Stimulated activated naive CD8-positive, alpha-beta T cell treated with anti-CD3 and anti-CD28 coated beads, Interleukin-15, amount 100 ng/mL, for 72 hours (primary cell): ENCODE data around the gene SUSD1.
"Not testable (repeated sequence)": the region's sequence is repeated elsewhere in the genome, so short reads cannot be mapped to it uniquely, and the experiment has no call there.

Experiments
- ATAC-seq: fragments of 150-1000 bp; cut with Tn5 transposase; 2 replicates; pipeline ENCODE4 v1.10.0; 2021; ENCODE audit warnings: mild to moderate bottlenecking, moderate library complexity
- DNase-seq, 2 donors: peaks; one replicate each; pipeline ENCODE4 v3.0.0; 2021 to 2022
- H3K27ac Mint-ChIP-seq, 2 donors: one replicate each; pipeline ENCODE4 v1.8.0; 2022; ENCODE audit warnings: mild to moderate bottlenecking in 2 of 2, mixed read lengths in 2 of 2, moderate library complexity in 2 of 2
- H3K27me3 Mint-ChIP-seq: one replicate; pipeline ENCODE4 v1.8.0; 2022; ENCODE audit warnings: mixed read lengths
- H3K4me1 Mint-ChIP-seq: one replicate; pipeline ENCODE4 v1.8.0; 2022; ENCODE audit warnings: mild to moderate bottlenecking, mixed read lengths
- H3K4me3 Mint-ChIP-seq, 2 donors: one replicate each; pipeline ENCODE4 v1.8.0; 2022; ENCODE audit warnings: mild to moderate bottlenecking in 2 of 2, mixed read lengths in 2 of 2, moderate library complexity in 1 of 2
- H3K9me3 Mint-ChIP-seq, 2 donors: one replicate each; pipeline ENCODE4 v1.8.0; 2022; ENCODE audit warnings: mixed read lengths in 2 of 2

SUSD1 gene

DNA sequence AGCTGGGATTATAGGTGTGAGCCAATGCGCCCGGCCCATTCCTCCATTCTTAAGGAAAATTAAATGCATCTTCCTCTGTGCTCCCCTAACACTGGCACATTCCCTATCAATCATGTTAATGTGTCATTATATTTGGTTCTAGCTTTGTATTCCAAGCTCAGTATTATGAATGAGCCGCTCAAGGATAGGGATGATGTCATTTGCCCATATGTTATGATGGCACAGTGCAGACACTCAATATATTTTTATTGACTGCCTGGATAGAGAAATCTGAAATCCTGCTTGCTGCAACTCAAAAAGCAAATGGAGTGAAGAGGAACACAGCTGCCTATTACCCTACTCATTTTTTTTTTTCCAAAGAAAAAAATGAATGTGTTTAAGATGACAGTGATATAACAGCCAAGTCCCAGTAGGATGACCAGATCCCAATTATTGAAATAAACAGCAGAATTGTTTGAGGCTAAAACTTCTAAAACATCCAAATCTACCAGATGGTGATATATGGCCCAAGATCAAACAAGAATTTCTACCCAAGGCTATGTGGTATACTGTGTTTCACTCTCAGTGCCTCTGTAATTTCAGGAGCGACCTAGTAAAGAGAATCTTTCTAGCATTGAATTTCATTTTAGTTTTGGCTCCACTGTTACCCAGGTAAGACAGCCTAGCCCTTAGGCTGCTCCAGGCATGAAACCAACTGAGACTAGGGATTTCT lies 16.3 kb downstream of the SUSD1 start:
- Mint-ChIP-seq H3K4me3 (no peak overlapping the region), H3K27ac (no peak overlapping the region), H3K9me3 (no peaks in the 10 kb centered on the region), H3K27me3 (no peaks in the 10 kb centered on the region), H3K4me1 (no peaks in the 10 kb centered on the region)
- DNase-seq = no peak
- ATAC-seq = no peak

DNA sequence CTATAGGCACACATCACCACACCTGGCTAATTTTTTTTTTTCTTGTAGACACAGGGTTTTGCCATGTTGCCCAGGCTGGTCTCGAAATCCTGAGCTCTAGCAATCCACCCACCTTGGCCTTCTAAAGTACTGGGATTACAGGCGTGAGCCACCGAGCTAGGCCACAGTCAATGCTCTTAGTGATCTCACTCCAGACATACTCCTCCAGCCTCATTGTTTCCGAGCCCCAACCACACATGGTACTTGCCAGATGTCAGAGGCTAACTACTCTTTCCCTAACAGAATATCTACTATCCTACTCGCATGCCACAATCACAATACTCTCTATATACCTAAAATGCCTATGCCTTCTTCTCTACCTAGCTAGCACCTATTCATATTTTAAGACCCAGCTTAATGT lies 17.1 kb downstream of the SUSD1 start:
- ATAC-seq (no peak), DNase-seq (no peak)
- Mint-ChIP-seq H3K4me1 (no peaks in the 10 kb centered on the region), H3K9me3 (no peaks in the 10 kb centered on the region), H3K4me3 (no peak overlapping the region), H3K27ac (no peak overlapping the region), H3K27me3 (no peaks in the 10 kb centered on the region)

DNA sequence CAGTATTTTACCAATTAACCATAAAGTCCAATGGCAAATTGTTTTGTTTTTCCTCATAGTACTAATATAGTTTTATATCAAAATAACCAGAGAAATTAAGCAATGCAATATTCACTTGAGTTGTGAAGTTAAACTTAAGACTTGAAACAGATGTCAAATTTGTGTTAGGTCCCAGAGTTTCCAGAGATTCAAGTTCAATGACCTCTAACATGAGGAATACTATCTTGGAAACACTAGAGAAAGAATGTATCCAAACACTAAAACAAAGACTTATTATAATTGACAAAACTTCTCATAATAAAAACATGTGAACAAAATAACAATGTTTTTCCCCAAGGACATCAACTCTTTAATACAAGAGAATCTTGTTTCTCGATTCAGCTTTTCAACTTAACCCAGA lies 18.0 kb downstream of the SUSD1 start:
- DNase-seq = no peak
- ATAC-seq = no peak
- Mint-ChIP-seq H3K27ac (no peak overlapping the region), H3K4me3 (no peak overlapping the region), H3K27me3 (no peaks in the 10 kb centered on the region), H3K9me3 (no peaks in the 10 kb centered on the region), H3K4me1 (no peaks in the 10 kb centered on the region)

DNA sequence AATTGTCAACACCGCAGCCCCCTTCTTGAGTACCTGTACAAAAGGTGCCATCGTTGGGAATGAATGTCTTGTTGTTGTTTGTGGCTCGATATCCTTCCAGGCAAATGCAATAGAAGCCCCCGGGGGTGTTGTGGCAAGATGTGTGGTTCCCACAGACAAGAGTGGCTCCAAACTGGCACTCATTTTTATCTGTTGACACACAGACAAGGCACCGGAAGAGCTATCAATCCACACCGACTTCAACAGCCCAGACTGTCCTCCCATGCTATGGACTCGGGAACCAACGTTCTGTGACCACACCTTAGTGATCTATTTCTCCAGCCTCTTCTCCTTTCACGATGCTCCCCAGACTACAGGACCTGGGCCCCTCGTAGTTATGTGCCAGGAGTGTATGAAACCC lies 25.9 kb downstream of the SUSD1 start:
- no peak overlapping the region for H3K27ac Mint-ChIP-seq
- H3K4me1 Mint-ChIP-seq = no peaks in the 10 kb centered on the region
- no peaks in the 10 kb centered on the region for H3K27me3 Mint-ChIP-seq
- no peaks in the 10 kb centered on the region for H3K9me3 Mint-ChIP-seq
- no peak overlapping the region for H3K4me3 Mint-ChIP-seq
- DNase-seq (no peak), ATAC-seq (no peak)

DNA sequence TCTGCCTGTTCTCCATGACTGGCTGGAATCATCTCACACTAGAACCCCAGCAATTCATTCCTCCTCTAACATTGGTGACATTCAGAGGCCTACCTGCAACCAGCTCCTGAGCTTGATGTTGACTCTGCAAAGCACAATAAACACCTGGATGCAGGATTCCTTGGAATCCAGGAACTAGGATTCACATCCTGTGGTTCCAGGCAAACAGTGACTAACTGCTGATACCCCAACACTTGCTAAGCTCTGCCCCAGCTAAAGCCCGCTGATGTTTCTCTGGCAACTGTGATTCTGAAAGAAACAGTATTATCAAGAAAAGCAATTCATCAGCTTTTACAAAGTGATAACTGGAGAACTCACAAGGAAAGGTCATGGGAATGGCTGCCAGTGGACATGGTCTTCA lies 29.2 kb downstream of the SUSD1 start:
- Mint-ChIP-seq H3K27ac (no peak overlapping the region), H3K4me3 (no peak overlapping the region), H3K9me3 (no peaks in the 10 kb centered on the region), H3K27me3 (no peaks in the 10 kb centered on the region), H3K4me1 (no peaks in the 10 kb centered on the region)
- no peak for ATAC-seq
- no peak for DNase-seq

DNA sequence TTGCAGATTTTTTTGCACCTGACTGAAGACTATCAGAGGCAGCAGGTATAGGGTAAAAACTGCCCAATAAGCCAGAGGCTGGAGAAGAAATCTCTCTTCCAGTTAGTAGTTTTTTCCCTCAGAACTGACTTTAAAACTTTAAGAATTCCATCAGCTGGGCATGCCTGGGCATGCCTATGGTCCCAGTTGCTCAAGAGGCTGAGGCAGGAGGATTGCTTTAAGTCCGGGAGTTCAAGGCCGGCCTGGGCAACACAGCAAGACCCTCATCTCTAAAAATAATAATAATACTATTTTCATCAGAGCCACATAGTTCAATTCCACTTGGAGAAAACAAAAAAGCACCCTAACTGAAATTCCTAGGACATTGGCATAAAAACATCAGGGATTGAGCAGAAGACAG lies 30.3 kb downstream of the SUSD1 start:
- no peak overlapping the region for H3K27ac Mint-ChIP-seq
- no peaks in the 10 kb centered on the region for H3K9me3 Mint-ChIP-seq
- H3K4me3 Mint-ChIP-seq = no peak overlapping the region
- ATAC-seq (no peak), DNase-seq (no peak)
- H3K4me1 Mint-ChIP-seq = peaks cover 6% of the 10 kb centered on the region
- no peaks in the 10 kb centered on the region for H3K27me3 Mint-ChIP-seq

DNA sequence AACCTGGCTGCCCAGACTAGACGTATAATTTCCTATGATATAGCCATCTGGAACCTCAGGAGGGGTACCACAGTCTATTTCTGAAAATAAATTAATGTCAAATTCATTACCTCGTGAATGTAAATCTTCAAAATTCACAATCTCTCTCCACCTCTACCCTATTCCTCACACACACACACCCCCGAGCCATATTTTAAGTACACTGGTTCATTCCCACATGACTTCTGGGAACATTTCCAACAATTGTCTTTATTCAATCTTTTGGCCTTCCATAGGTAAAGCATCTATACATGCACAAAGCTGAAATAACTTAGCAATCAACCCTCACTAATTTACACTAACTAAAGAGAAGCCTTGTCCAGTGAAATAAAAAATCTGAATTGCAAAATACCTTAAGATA lies 32.7 kb downstream of the SUSD1 start:
- no peak overlapping the region for H3K4me3 Mint-ChIP-seq
- no peaks in the 10 kb centered on the region for H3K9me3 Mint-ChIP-seq
- ATAC-seq = no peak
- H3K27me3 Mint-ChIP-seq = no peaks in the 10 kb centered on the region
- H3K27ac Mint-ChIP-seq = no peak overlapping the region
- peaks cover 6% of the 10 kb centered on the region for H3K4me1 Mint-ChIP-seq
- DNase-seq = no peak

DNA sequence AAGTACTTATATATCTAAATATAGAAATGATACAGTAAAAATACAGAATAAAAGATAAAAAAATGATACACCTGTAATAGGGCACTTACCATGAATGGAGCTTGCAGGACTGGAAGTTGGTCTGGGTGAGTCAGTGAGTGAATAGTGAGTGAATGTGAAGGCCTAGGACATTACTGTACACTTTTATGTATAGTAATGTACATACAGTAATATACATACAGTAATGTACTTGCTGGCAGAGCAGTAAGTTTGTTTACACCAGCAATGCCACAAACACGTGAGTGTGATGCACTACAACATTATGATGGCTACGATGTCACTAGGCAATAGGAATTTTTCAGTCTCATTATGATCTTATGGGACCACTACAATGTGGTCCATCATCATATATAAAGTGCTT lies 34.2 kb downstream of the SUSD1 start:
- H3K9me3 Mint-ChIP-seq = no peaks in the 10 kb centered on the region
- ATAC-seq (no peak), DNase-seq (no peak)
- no peaks in the 10 kb centered on the region for H3K27me3 Mint-ChIP-seq
- peaks cover 6% of the 10 kb centered on the region for H3K4me1 Mint-ChIP-seq
- H3K4me3 Mint-ChIP-seq = no peak overlapping the region
- no peak overlapping the region for H3K27ac Mint-ChIP-seq

DNA sequence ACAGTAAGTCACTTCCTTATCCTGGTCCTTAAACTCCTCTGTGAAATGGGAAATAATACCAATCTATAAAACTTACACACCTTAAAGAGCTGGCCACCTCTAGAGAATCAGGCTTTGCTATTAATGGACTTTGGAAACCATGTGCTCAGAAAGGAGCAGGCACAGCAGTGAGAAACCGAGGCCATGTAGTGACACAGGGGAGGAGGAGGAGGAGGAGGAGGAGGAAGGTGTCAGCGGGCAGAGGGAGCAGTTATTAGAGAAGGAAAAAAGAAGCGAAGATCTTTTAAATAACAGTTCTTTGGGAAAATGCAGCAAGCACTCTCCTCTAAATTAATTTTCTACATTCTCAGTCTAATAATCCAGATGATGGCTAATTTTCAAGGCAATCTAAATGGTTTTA lies 38.0 kb downstream of the SUSD1 start:
- DNase-seq (no peak), ATAC-seq (no peak)
- Mint-ChIP-seq H3K9me3 (peaks cover 5 to 6% of the 10 kb centered on the region in 2 donors), H3K4me3 (no peak overlapping the region), H3K27ac (no peak overlapping the region), H3K27me3 (no peaks in the 10 kb centered on the region), H3K4me1 (peaks cover 6% of the 10 kb centered on the region)

DNA sequence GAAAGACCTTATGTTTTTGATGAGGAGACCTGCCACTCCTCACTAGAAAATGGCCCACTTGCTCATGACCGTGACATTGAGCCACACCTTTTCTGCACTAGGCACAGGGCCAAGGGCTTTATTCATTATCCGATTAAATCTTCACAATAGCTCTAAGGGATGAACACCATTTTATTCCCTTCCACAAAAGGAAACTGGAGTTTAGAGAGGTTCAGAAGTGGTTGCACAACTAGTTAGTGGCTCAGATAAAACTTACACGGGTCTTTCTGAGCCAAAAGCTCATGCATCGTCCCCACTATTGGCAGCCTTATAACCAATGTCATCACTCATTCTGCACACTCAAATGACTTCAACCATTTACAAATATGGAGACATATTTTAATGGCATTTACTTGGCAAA lies 39.4 kb downstream of the SUSD1 start:
- H3K4me3 Mint-ChIP-seq = no peak overlapping the region
- H3K4me1 Mint-ChIP-seq = peaks cover 6% of the 10 kb centered on the region

DNA sequence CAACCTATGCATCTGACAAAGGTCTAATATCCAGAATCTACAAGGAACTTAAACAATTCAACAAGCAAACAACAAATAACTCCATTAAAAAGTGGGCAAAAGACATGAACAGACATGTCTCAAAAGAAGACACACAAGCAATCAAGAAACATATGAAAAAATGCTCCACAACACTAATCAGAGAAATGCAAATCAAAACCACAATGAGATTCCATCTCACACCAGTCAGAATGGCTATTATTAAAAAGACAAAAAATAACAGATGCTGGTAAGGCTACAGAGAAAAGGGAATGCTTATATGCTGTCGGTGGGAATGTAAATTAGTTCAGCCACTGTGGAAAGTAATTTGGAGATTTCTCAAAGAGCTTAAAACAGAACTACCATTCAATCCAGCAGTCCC lies 41.3 kb downstream of the SUSD1 start:
- DNase-seq, ATAC-seq, H3K27me3 Mint-ChIP-seq, H3K4me3 Mint-ChIP-seq, H3K4me1 Mint-ChIP-seq, H3K9me3 Mint-ChIP-seq: not testable (repeated sequence)
- peak overlapping the region in 1 of 2 donors; percentile 11 for H3K27ac Mint-ChIP-seq

More for the DNA sequence above, 39.4 kb downstream of the SUSD1 start:
- no peak overlapping the region for H3K27ac Mint-ChIP-seq
- H3K27me3 Mint-ChIP-seq = no peaks in the 10 kb centered on the region
- peaks cover 5 to 6% of the 10 kb centered on the region in 2 donors for H3K9me3 Mint-ChIP-seq
- DNase-seq (no peak), ATAC-seq (no peak)

DNA sequence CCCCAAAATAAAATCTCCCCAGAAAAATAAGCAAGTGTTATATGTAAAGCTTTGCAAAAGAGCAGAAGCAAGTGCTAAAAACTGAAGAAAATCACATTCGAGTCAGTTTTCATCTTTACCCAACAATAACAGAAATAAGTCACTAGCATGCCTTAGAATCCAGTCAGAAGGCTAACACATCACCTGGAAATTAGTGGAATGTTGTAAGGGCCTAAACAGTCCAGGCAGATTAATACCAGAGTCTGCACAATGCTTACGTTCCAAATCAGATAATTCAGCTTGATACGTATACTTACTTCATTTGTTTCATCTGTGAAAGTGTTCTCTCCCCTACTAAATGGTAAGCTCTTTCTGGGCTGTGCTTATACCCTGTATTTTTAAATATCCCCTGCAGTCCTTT lies 42.7 kb downstream of the SUSD1 start:
- Mint-ChIP-seq H3K27ac (no peak overlapping the region), H3K27me3 (no peaks in the 10 kb centered on the region), H3K9me3 (peaks cover 5 to 6% of the 10 kb centered on the region in 2 donors), H3K4me3 (no peak overlapping the region), H3K4me1 (no peaks in the 10 kb centered on the region)
- ATAC-seq (no peak), DNase-seq (no peak)

DNA sequence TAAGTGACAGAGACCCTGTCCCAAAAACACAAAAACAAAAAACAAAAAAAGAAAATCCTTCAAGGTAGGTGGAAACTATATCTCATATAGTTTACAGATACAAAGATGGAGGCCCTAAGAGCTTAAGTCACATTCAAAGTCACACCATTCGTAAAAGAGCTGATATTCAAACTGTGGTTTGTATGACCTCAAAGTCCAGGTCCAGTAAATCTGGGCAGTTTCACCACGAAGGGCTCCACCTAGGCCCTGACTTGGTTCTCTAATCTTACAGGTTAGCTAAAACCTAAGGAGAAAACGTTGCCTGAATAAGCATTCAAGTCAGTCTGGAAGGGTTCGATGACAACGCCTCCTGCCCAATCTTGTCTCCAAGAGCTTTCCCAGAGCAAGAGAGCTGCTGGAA lies 44.1 kb downstream of the SUSD1 start:
- no peaks in the 10 kb centered on the region for H3K4me1 Mint-ChIP-seq
- no peak overlapping the region for H3K4me3 Mint-ChIP-seq
- peaks cover 5 to 6% of the 10 kb centered on the region in 2 donors for H3K9me3 Mint-ChIP-seq
- no peaks in the 10 kb centered on the region for H3K27me3 Mint-ChIP-seq
- ATAC-seq = no peak
- DNase-seq = no peak
- H3K27ac Mint-ChIP-seq = no peak overlapping the region

DNA sequence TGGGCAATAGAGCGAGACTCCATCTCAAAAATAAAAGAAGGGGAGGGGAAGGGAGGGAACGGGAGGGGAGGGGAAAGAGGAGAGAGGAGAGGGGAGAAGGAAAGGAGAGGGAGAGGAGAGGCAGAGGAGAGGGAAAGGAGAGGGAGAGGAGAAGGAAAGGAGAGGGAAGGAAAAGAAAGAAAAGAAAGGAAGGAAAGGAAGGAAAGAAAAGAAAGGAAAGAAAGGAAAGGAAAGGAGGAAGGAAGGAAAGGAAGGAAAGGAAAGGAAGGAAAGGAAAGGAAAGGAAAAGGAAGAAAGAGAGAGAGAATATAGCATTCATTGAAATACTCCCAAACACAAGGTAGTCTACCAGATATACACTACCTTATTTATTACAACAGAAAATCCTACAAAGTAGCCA lies 44.8 kb downstream of the SUSD1 start:
- H3K27me3 Mint-ChIP-seq = no peaks in the 10 kb centered on the region
- ATAC-seq (no peak), DNase-seq (no peak)
- H3K4me1 Mint-ChIP-seq = no peaks in the 10 kb centered on the region
- no peak overlapping the region for H3K4me3 Mint-ChIP-seq
- H3K27ac Mint-ChIP-seq = no peak overlapping the region
- peaks cover 5 to 6% of the 10 kb centered on the region in 2 donors for H3K9me3 Mint-ChIP-seq

DNA sequence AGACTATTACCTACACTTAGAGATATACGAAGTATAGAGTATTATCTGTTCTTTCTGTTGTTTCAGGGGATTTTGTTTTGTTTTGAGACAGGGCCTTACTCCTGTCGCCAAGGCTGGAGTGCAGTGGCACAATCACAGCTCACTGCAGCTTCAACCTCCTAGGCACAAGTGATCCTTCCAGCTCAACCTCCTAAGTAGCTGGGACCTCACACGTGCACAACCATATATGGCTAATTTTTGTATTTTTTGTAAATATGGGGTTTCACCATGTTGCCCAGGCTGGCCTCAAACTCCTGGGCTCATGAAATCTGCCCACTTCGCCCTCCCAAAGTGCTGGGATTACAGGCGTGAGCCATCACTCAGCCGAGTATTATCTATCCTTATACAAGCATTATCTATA lies 45.9 kb downstream of the SUSD1 start:
- H3K27me3 Mint-ChIP-seq = no peaks in the 10 kb centered on the region
- DNase-seq = no peak
- no peaks in the 10 kb centered on the region for H3K4me1 Mint-ChIP-seq
- ATAC-seq = no peak
- H3K4me3 Mint-ChIP-seq = no peak overlapping the region
- no peak overlapping the region for H3K27ac Mint-ChIP-seq
- peaks cover 5 to 6% of the 10 kb centered on the region in 2 donors for H3K9me3 Mint-ChIP-seq

DNA sequence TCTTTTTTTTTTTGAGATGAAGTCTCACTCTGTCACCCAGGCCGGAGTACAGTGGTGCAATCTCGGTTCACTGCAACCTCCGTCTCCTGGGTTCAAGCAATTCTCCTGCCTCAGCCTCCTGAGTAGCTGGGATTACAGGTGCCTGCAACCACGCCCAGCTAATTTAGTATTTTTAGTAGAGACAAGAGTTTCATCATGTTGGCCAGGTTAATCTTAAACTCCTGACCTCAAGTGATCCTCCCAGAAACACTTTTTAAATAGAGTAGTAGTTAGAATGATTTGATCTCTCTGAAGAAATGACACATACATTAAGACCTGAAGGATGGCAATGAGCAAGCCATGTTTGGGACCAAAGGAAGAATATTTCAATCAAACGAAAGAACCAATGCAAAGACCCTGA lies 46.7 kb downstream of the SUSD1 start:
- H3K9me3 Mint-ChIP-seq, H3K27ac Mint-ChIP-seq, H3K4me1 Mint-ChIP-seq, ATAC-seq, H3K27me3 Mint-ChIP-seq, H3K4me3 Mint-ChIP-seq, DNase-seq: not testable (repeated sequence)

DNA sequence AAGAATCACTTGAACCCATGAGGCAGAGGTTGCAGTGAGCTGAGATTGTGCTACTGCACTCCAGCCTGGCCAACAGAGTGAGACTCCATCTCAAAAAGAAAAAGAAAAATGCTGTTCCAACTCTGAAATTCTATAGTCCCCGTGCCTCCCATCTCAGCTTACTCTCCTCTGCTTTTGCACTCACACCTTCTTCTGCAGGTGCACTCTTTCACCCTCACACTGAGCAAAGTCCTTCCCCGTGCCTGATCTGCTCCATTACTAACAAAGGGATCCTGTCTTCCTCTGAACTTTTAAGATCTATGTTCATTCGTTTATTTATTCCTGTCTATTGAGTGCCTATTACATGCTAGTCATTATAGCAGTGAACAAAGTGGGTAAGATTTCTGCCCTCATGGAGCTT lies 47.8 kb downstream of the SUSD1 start:
- ATAC-seq (no peak), DNase-seq (no peak)
- Mint-ChIP-seq H3K4me3 (no peak overlapping the region), H3K9me3 (no peaks in the 10 kb centered on the region), H3K27ac (no peak overlapping the region), H3K4me1 (peaks cover 3% of the 10 kb centered on the region), H3K27me3 (no peaks in the 10 kb centered on the region)
